Psoas muscle (tissue), 8 donors: ENCODE measurements around the gene MLIP. TPM values are rescaled to one million over a fixed set of nuclear protein-coding genes. Genes with fewer than 3 reads are reported as not detected.

ENCODE experiments used
- ATAC-seq, 4 donors: fragments of 200-7000 bp; cut with Tn5 transposase; one replicate each; pipeline ENCODE4 v1.9.1; 2020; ENCODE audit warnings: moderate library complexity in 3 of 4, mild to moderate bottlenecking in 2 of 4
- DNase-seq, 2 donors: peaks; one replicate each; pipeline ENCODE4 v3.0.0-alpha.2; 2020
- H3K27ac ChIP-seq: fragments of 200-600 bp; one replicate; pipeline ENCODE4 v1.8.0; 2022
- H3K27me3 ChIP-seq, 3 donors: fragments of 200-600 bp in 1 of 3; one replicate each; pipeline versions ENCODE4 v1.6.1 to v1.8.0; 2013 to 2022; ENCODE audit warnings: low read length in 2 of 3, mild to moderate bottlenecking in 2 of 3, moderate library complexity in 1 of 3; ENCODE audit not compliant: insufficient read depth in 3 of 3
- H3K36me3 ChIP-seq, 2 donors: fragments of 200-600 bp in 1 of 2; one replicate each; pipeline versions ENCODE4 v1.6.1 to v1.8.0; 2013 to 2022; ENCODE audit warnings: low read depth in 1 of 2, mild to moderate bottlenecking in 1 of 2, moderate library complexity in 1 of 2; ENCODE audit not compliant: insufficient read depth in 1 of 2
- H3K4me1 ChIP-seq: fragments of 200-600 bp; one replicate; pipeline ENCODE4 v1.8.0; 2022
- H3K4me3 ChIP-seq: fragments of 200-600 bp; one replicate; pipeline ENCODE4 v1.8.0; 2022; ENCODE audit warnings: mild to moderate bottlenecking
- H3K9me3 ChIP-seq: fragments of 200-600 bp; one replicate; pipeline ENCODE4 v1.8.0; 2022
- CTCF ChIP-seq: fragments of 200-600 bp; IDR thresholded peaks from one replicate; pipeline ENCODE4 v1.8.0; 2022; ENCODE audit warnings: antibody characterized with exemption
- WGBS, 3 donors: extraction: QIAGEN DNeasy Blood & Tissue Kit; methylation state at CpG; one replicate each; pipeline versions ENCODE4 v1.1.6 to v1.1.7; 2013; 5-methylcytosine and 5-hydroxymethylcytosine counted together
- intact Hi-C, 2 donors: fragments of 100-400 bp; cut with DNase I; formaldehyde crosslinking; loops; one replicate each; pipeline versions ENCODE4 v1.11.0 to v1.14.2; 2022
- polyA plus RNA-seq, 3 donors: library from polyadenylated mRNA; stranded (reverse); fragments of 200-250 nt; gene quantifications; one replicate each; pipeline ENCODE4 v1.2.3, GENCODE V29; 2013
- total RNA-seq, 4 donors: library from RNA; stranded (reverse); fragmentation: NEBNext Ultra II Directional in 2 of 4; extraction: Animal tissue kit (Norgen Biotek cat#: 25700) in 2 of 4; gene quantifications; one replicate each; pipeline versions ENCODE4 v1.2.1 to v1.2.4, GENCODE V29; 2021 to 2023
- donor health status: healthy with polysubstance abuse.
- donor health status: DM: no; HTN: no; CAD: no; lungs with moderate emphysema.
- donor health status: Bipolar disorder and iron deficiency.
- donor health status: healthy.
- donor health status: DM: yes; HTN: yes; CAD: no.
- donor health status: DM: no; HTN: no; CAD: no.
- donor health status: DM: no; HTN: no; CAD: no.
- donor health status: DM: yes; HTN: yes; CAD: no.

Gene MLIP
- total and polyA plus RNA-seq, 7 donors = 51.5 to 365 (median 163) TPM

- no peaks in the 10 kb centered on the region for H3K9me3 ChIP-seq
- ATAC-seq (no peak), DNase-seq (no peak)
- H3K4me1 ChIP-seq = no peaks in the 10 kb centered on the region
- H3K36me3 ChIP-seq = no peaks in the 10 kb centered on the region
- no peak for TF ChIP-seq CTCF
- no peak overlapping the region for H3K4me3 ChIP-seq
- intact Hi-C loops = no loop called here
- no peak overlapping the region for H3K27ac ChIP-seq
- no peaks in the 10 kb centered on the region for H3K27me3 ChIP-seq
- WGBS, 3 donors = 95 to 96% (median 95%) methylated on average over 4 of the region's 4 CpGs
These were observed 197.7 kb downstream of the MLIP start for GRCh38 chr6:54308986-54309315.

- no peaks in the 10 kb centered on the region for H3K27me3 ChIP-seq
- no peak overlapping the region for H3K27ac ChIP-seq
- WGBS, 3 donors = 85 to 98% (median 92%) methylated on average over 1 of the region's 1 CpG
- H3K4me1 ChIP-seq = no peaks in the 10 kb centered on the region
- TF ChIP-seq CTCF = no peak
- DNase-seq (no peak), ATAC-seq (no peak)
- H3K9me3 ChIP-seq = no peaks in the 10 kb centered on the region
- H3K36me3 ChIP-seq = no peaks in the 10 kb centered on the region
- intact Hi-C loops = no loop called here
- H3K4me3 ChIP-seq = no peak overlapping the region
These were observed 199.3 kb downstream of the MLIP start for GRCh38 chr6:54310377-54311152.

GRCh38 chr6:54315656-54316055, 204.4 kb downstream of the MLIP start:
- DNase-seq (no peak), ATAC-seq (no peak)
- Histone ChIP-seq H3K27me3 (no peaks in the 10 kb centered on the region), H3K27ac (no peak overlapping the region), H3K4me1 (no peaks in the 10 kb centered on the region), H3K36me3 (no peaks in the 10 kb centered on the region), H3K9me3 (no peaks in the 10 kb centered on the region), H3K4me3 (no peak overlapping the region)
- intact Hi-C loops = no loop called here
- no peak for TF ChIP-seq CTCF
- 78 to 85% (median 81%) methylated on average over 4 of the region's 4 CpGs for WGBS, 3 donors

Other genes with a start within 250 kb of the MLIP start
- gene TINAG, start 197.0 kb downstream of the MLIP start, total RNA-seq = under 1 TPM in 2 of 4 donors, not detected in 2; 0.27 TPM
- gene TINAG, start 197.0 kb downstream of the MLIP start, polyA plus RNA-seq = under 1 TPM; 0.03 to 0.04 (median 0.04) TPM